OCI-LY3 (cell line): Measurements from ENCODE around the gene DOCK4.

ENCODE experiments used
- H2AFZ ChIP-seq: fragments of 200-600, 300-600 bp; shearing (Covaris generic); 2 replicates; pipeline ENCODE4 v1.6.0; 2014; ENCODE audit warnings: antibody characterized with exemption, low read depth, low read length
- H3K27ac ChIP-seq: fragments of 200-600, 300-600 bp; sonication (generic); 2 replicates; pipeline ENCODE4 v1.5.1; 2014; ENCODE audit warnings: mild to moderate bottlenecking, low read length, moderate library complexity, mixed read lengths
- H3K27me3 ChIP-seq: fragments of 200-600, 300-600 bp; sonication (generic); 2 replicates; pipeline ENCODE4 v1.6.1; 2014; ENCODE audit warnings: low read depth, low read length, mixed read lengths
- H3K36me3 ChIP-seq: fragments of 200-600, 300-600 bp; sonication (generic); replicated peaks from 2 replicates; pipeline ENCODE3; 2014; ENCODE audit warnings: low read depth, low read length, mixed read lengths
- H3K4me1 ChIP-seq: fragments of 300-600, 200-600 bp; sonication (generic); 2 replicates; pipeline ENCODE4 v1.6.1; 2014; ENCODE audit warnings: low read length, mixed read lengths
- H3K4me2 ChIP-seq: fragments of 200-600, 300-600 bp; sonication (generic); 2 replicates; pipeline ENCODE4 v1.6.1; 2014; ENCODE audit warnings: low read length, mixed read lengths
- H3K4me3 ChIP-seq: fragments of 300-600, 200-600 bp; sonication (generic); 2 replicates; pipeline ENCODE4 v1.5.1; 2014; ENCODE audit warnings: antibody characterized with exemption, mild to moderate bottlenecking, low read length, moderate library complexity
- H3K79me2 ChIP-seq: fragments of 300-600, 200-600 bp; shearing (Covaris generic); 2 replicates; pipeline ENCODE4 v1.6.1; 2014; ENCODE audit warnings: mild to moderate bottlenecking, low read length, mixed read lengths
- H3K9ac ChIP-seq: fragments of 300-600, 200-600 bp; shearing (Covaris generic); 2 replicates; pipeline ENCODE4 v1.6.0; 2014; ENCODE audit warnings: mild to moderate bottlenecking, low read length, moderate library complexity
- H3K9me3 ChIP-seq: fragments of 200-600, 300-600 bp; shearing (Covaris generic); 2 replicates; pipeline ENCODE4 v1.6.1; 2014; ENCODE audit warnings: low read length, mixed read lengths; ENCODE audit not compliant: insufficient read depth
- H4K20me1 ChIP-seq: fragments of 200-600, 300-600 bp; sonication (generic); 2 replicates; pipeline ENCODE4 v1.6.1; 2016; ENCODE audit warnings: low read length, mixed read lengths; ENCODE audit not compliant: insufficient read depth
- EZH2phosphoT487 ChIP-seq: fragments of 200-600 bp; shearing (Covaris generic); IDR thresholded peaks from 2 replicates; pipeline ENCODE4 v1.6.1; 2018; ENCODE audit warnings: antibody characterized with exemption, mixed run types, low read depth
- TF ChIP-seq, protein P1 (sequence below): fragments of 200-600, 300-600 bp; sonication (generic); IDR thresholded peaks from 2 replicates; pipeline ENCODE4 v1.5.1; 2014; ENCODE audit warnings: antibody characterized with exemption, low read length, low read depth

DOCK4 gene

DNA sequence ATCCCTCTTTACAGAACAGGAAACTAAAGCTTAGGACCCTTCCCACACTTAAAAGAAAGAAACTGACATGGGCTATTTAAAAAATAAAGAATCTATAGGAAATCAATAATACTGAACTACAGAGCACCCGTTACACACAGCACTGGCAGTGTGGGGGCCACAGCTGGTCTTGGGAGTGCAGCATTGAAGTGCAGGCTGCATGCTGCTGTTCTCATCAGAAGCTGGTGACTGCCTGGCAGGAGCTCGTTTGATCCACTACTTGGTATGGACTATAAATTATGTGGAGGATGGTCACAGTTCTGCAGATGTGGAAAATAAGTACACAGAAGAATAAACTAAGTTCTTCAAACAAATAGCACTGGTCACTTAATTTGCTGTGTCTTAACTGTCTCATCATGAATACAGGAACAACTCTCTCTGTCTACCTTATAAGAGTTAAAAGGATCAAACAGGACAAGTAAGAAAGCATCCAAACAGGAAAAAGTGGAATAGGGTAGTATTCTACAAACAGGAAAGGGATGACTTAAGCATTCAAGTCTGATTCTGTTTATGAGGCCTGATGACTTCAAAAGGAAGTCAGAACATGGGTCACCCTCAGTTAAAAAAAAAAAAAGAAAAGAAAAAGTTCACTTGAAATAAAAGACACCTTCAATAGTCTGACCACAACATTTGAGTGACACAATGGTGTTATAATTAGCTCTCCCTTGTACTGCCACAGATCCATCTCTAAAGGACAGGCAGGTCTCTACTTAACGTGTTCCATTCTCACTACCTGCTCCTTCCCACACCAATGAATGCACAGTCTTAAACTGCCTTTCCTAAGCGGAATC, 21.0 kb downstream of the DOCK4 start:
- Histone ChIP-seq H3K27me3 (peaks cover 8% of the 10 kb centered on the region), H4K20me1 (no peaks in the 10 kb centered on the region), H3K9me3 (no peaks in the 10 kb centered on the region), H3K79me2 (no peaks in the 10 kb centered on the region), H2AFZ (no peak overlapping the region), H3K4me2 (no peak overlapping the region), H3K4me1 (no peaks in the 10 kb centered on the region), H3K9ac (no peak overlapping the region), H3K36me3 (no peaks in the 10 kb centered on the region), H3K4me3 (no peak overlapping the region), H3K27ac (no peak overlapping the region)
- TF ChIP-seq, protein P1, sequence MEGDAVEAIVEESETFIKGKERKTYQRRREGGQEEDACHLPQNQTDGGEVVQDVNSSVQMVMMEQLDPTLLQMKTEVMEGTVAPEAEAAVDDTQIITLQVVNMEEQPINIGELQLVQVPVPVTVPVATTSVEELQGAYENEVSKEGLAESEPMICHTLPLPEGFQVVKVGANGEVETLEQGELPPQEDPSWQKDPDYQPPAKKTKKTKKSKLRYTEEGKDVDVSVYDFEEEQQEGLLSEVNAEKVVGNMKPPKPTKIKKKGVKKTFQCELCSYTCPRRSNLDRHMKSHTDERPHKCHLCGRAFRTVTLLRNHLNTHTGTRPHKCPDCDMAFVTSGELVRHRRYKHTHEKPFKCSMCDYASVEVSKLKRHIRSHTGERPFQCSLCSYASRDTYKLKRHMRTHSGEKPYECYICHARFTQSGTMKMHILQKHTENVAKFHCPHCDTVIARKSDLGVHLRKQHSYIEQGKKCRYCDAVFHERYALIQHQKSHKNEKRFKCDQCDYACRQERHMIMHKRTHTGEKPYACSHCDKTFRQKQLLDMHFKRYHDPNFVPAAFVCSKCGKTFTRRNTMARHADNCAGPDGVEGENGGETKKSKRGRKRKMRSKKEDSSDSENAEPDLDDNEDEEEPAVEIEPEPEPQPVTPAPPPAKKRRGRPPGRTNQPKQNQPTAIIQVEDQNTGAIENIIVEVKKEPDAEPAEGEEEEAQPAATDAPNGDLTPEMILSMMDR: no peak
- TF ChIP-seq EZH2phosphoT487: no peak

DNA sequence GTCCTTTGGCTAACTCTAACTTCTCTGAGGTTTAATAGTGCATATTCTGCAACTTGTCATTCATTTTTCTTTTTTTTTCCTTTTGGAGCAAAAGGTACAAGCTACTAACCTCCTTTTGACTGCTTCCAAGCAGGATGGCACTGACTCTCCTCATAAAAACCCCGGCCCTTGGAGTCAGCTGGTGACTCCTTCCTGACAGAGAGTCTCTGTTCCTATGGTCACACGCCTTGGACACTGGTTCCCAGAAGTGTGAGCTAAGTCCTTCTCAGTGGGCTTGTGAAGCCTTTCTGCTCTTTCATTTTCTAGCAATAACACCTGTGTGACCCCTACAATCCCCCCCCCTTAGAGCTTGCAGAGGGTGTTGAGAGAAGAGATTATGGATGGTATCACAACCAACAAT, 21.7 kb downstream of the DOCK4 start:
- H3K9me3 ChIP-seq: no peaks in the 10 kb centered on the region
- no peaks in the 10 kb centered on the region for H3K4me1 ChIP-seq
- H3K27me3 ChIP-seq: peaks cover 16% of the 10 kb centered on the region
- H3K27ac ChIP-seq: no peak overlapping the region
- no peaks in the 10 kb centered on the region for H3K36me3 ChIP-seq
- H3K9ac ChIP-seq: no peak overlapping the region
- TF ChIP-seq EZH2phosphoT487: no peak
- TF ChIP-seq, protein P1: no peak
- no peak overlapping the region for H3K4me2 ChIP-seq
- H4K20me1 ChIP-seq: no peaks in the 10 kb centered on the region
- H2AFZ ChIP-seq: no peak overlapping the region
- no peak overlapping the region for H3K4me3 ChIP-seq
- H3K79me2 ChIP-seq: no peaks in the 10 kb centered on the region

DNA sequence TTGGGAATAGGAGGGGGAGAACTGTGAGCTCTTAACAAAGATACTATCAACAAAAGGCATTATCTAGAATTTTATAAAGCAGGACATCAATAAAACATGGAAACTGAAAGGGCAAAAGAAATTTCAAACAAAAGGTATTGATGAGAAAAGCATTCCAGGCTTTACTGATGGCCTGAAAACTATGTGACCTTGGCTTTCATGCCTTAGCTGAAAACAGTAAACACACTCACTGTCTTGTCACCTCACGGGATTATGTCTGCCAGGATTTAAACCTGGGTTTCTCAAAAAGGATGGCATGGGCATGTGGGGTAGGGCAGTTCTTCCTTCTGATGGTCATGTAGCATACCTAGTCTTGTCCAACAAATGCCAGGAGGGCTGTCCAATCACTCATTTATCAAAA, 22.9 kb downstream of the DOCK4 start:
- no peaks in the 10 kb centered on the region for H4K20me1 ChIP-seq
- H3K4me3 ChIP-seq: no peak overlapping the region
- TF ChIP-seq EZH2phosphoT487: no peak
- TF ChIP-seq, protein P1: no peak
- H3K9me3 ChIP-seq: no peaks in the 10 kb centered on the region
- H2AFZ ChIP-seq: no peak overlapping the region
- H3K9ac ChIP-seq: no peak overlapping the region
- no peak overlapping the region for H3K4me2 ChIP-seq
- peaks cover 19% of the 10 kb centered on the region for H3K27me3 ChIP-seq
- no peaks in the 10 kb centered on the region for H3K79me2 ChIP-seq
- H3K4me1 ChIP-seq: no peaks in the 10 kb centered on the region
- no peak overlapping the region for H3K27ac ChIP-seq
- H3K36me3 ChIP-seq: no peaks in the 10 kb centered on the region

DNA sequence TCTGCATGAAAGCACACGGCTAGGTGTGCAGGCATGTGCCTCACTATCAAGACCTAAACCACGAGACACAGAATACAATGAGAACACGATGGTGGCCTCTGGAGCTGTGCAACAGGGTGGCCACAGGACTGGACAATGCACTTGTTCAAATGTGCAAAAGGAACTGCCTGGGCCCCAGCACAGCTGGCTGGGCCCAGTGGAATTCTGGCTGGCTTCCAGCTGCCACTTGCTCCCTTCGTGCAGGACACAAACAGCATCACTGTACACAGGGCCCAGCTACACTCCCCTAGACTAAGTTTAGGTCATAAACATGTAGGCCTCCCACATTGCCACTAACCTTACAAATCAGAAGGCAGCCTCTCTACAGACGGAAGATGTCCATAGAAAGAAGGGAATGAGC, 23.4 kb downstream of the DOCK4 start:
- Histone ChIP-seq H3K4me3 (no peak overlapping the region), H3K27ac (no peak overlapping the region), H3K4me2 (no peak overlapping the region), H4K20me1 (no peaks in the 10 kb centered on the region), H3K79me2 (no peaks in the 10 kb centered on the region), H3K9ac (no peak overlapping the region), H3K9me3 (no peaks in the 10 kb centered on the region), H2AFZ (no peak overlapping the region), H3K36me3 (no peaks in the 10 kb centered on the region), H3K4me1 (no peaks in the 10 kb centered on the region), H3K27me3 (peaks cover 19% of the 10 kb centered on the region)
- TF ChIP-seq, protein P1: no peak
- no peak for TF ChIP-seq EZH2phosphoT487
